Bronchus fibroblast of lung (primary cell): Measurements from ENCODE around the gene QRICH1. TPM values are rescaled to one million over a fixed set of nuclear protein-coding genes. Genes with fewer than 3 reads are reported as not detected.

Source experiments
- total RNA-seq: library from RNA; depleted of rRNA; stranded (reverse); fragments of >200 nt; gene quantifications from 2 replicates; pipeline ENCODE4 v1.2.3, GENCODE V29; 2015

QRICH1 gene
- total RNA-seq, result 53.5 and 72.1 TPM in 2 replicates

GRCh38 chr3:49093853-49094767 is at the start of gene QRICH1:
TSS of gene QRICH1 (minus strand) at chr3:49094071. CDS start at chr3:49077017, 17,054 bp downstream.

GRCh38 chr3:49132437-49133225 is 38.8 kb upstream of the QRICH1 start, which contains the start of gene LAMB2:
TSS of gene LAMB2 (minus strand) at chr3:49133050. CDS start at chr3:49132867, 183 bp downstream.

GRCh38 chr3:49120438-49121131 is 26.7 kb upstream of the QRICH1 start, which contains the start of gene USP19:
TSS of gene USP19 (minus strand) at chr3:49120823. CDS start at chr3:49119145, 1,678 bp downstream.

GRCh38 chr3:49104427-49105291 is 10.8 kb upstream of the QRICH1 start, which contains the start of gene QARS1:
TSS of gene QARS1 (minus strand) at chr3:49104757. CDS start at chr3:49104733, 24 bp downstream.

GRCh38 chr3:49028673-49029562 is 65.0 kb downstream of the QRICH1 start, which contains the start of gene IMPDH2:
TSS of gene IMPDH2 (minus strand) at chr3:49029398. CDS start at chr3:49029350, 48 bp downstream.

GRCh38 chr3:49021813-49022687 is 71.8 kb downstream of the QRICH1 start, which contains the start of gene NDUFAF3:
TSS of gene NDUFAF3 (plus strand) at chr3:49022121. CDS start at chr3:49022145, 24 bp downstream.

GRCh38 chr3:49017971-49018706 is 75.7 kb downstream of the QRICH1 start, which contains the start of gene DALRD3:
TSS of gene DALRD3 (minus strand) at chr3:49018580. CDS start at chr3:49018564, 16 bp downstream.

GRCh38 chr3:49007068-49007770 is 86.7 kb downstream of the QRICH1 start, which contains the start of gene WDR6:
TSS of gene WDR6 (plus strand) at chr3:49007391. CDS start at chr3:49007432, 41 bp downstream.

GRCh38 chr3:48989796-48990635 is 103.9 kb downstream of the QRICH1 start, which contains the start of gene P4HTM:
TSS of gene P4HTM (plus strand) at chr3:48990241. CDS start at chr3:48990257, 16 bp downstream.

Other genes with a start within 250 kb of the QRICH1 start
- gene PRKAR2A, start 246.2 kb downstream of the QRICH1 start, total RNA-seq, result 18.7 and 20.1 TPM in 2 replicates
- 9.2 and 9.8 TPM in 2 replicates for gene SLC25A20, start 195.2 kb downstream of the QRICH1 start, total RNA-seq
- 55.2 and 64.1 TPM in 2 replicates for gene ARIH2, start 175.2 kb downstream of the QRICH1 start, total RNA-seq
- 20.5 and 22.4 TPM in 2 replicates for gene P4HTM, start 103.8 kb downstream of the QRICH1 start, total RNA-seq
- gene WDR6, start 86.7 kb downstream of the QRICH1 start, total RNA-seq, result 79.7 and 80.7 TPM in 2 replicates
- 59.5 and 60.0 TPM in 2 replicates for gene DALRD3, start 75.5 kb downstream of the QRICH1 start, total RNA-seq
- 206 and 207 TPM in 2 replicates for gene NDUFAF3, start 72.0 kb downstream of the QRICH1 start, total RNA-seq
- gene IMPDH2, start 64.7 kb downstream of the QRICH1 start, total RNA-seq, result 314 and 337 TPM in 2 replicates
- 364 and 369 TPM in 2 replicates for gene QARS1, start 10.7 kb upstream of the QRICH1 start, total RNA-seq
- 41.2 and 43.2 TPM in 2 replicates for gene USP19, start 26.8 kb upstream of the QRICH1 start, total RNA-seq
- 215 and 282 TPM in 2 replicates for gene LAMB2, start 39.0 kb upstream of the QRICH1 start, total RNA-seq
- gene CCDC71, start 72.3 kb upstream of the QRICH1 start, total RNA-seq, result 32.3 and 37.7 TPM in 2 replicates
- gene KLHDC8B, start 77.5 kb upstream of the QRICH1 start, total RNA-seq, result 13.4 and 14.1 TPM in 2 replicates
- gene C3orf62, start 183.2 kb upstream of the QRICH1 start, total RNA-seq, result 0.34 and 0.74 TPM in 2 replicates
- 7.6 and 7.7 TPM in 2 replicates for gene USP4, start 246.0 kb upstream of the QRICH1 start, total RNA-seq